Activated T-helper 17 cell treated with anti-CD3 and anti-CD28 coated beads, Interleukin-2, amount 50 U/mL, for 72 hours (primary cell): ENCODE measurements around the gene HIGD1B. TPM values are rescaled to one million over a fixed set of nuclear protein-coding genes. Genes with fewer than 3 reads are reported as not detected.
A peak's percentile ranks its signal among the peaks of the same experiment; 100 is the strongest.

ENCODE experiments used
- ATAC-seq: fragments of 150-1000 bp; cut with Tn5 transposase; replicated peaks from 2 replicates; pipeline ENCODE4 v1.10.0; 2021; ENCODE audit warnings: mild to moderate bottlenecking, moderate library complexity
- H3K27ac Mint-ChIP-seq: one replicate; pipeline ENCODE4 v1.8.0; 2022; ENCODE audit warnings: mixed read lengths
- H3K27me3 Mint-ChIP-seq: one replicate; pipeline ENCODE4 v1.8.0; 2022; ENCODE audit warnings: mixed read lengths
- H3K36me3 Mint-ChIP-seq: one replicate; pipeline ENCODE4 v1.8.0; 2022; ENCODE audit warnings: low read depth, mild to moderate bottlenecking, mixed read lengths
- H3K4me1 Mint-ChIP-seq: one replicate; pipeline ENCODE4 v1.8.0; 2022; ENCODE audit warnings: mixed read lengths
- H3K4me3 Mint-ChIP-seq: one replicate; pipeline ENCODE4 v1.8.0; 2022; ENCODE audit warnings: mild to moderate bottlenecking, mixed read lengths
- H3K9me3 Mint-ChIP-seq: one replicate; pipeline ENCODE4 v1.8.0; 2022; ENCODE audit warnings: mixed read lengths
- total RNA-seq, 2 donors: library from RNA; stranded (reverse); gene quantifications; one replicate each; pipeline ENCODE4 v1.2.3, GENCODE V29; 2022

HIGD1B gene
- total RNA-seq, 2 donors from 2014 or later: not detected

- ATAC-seq: no peak
- Mint-ChIP-seq H3K36me3 (no peaks in the 10 kb centered on the region), H3K4me3 (no peak overlapping the region), H3K9me3 (no peaks in the 10 kb centered on the region), H3K27ac (peak overlapping the region; percentile 44), H3K4me1 (no peaks in the 10 kb centered on the region), H3K27me3 (no peaks in the 10 kb centered on the region)
Observed at GRCh38 chr17:44879376-44879775, 31.7 kb downstream of the HIGD1B start.

- H3K27me3 Mint-ChIP-seq: no peaks in the 10 kb centered on the region
- H3K36me3 Mint-ChIP-seq: no peaks in the 10 kb centered on the region
- H3K4me3 Mint-ChIP-seq: no peak overlapping the region
- ATAC-seq: no peak
- H3K27ac Mint-ChIP-seq: peak overlapping the region; percentile 44
- H3K4me1 Mint-ChIP-seq: no peaks in the 10 kb centered on the region
- no peaks in the 10 kb centered on the region for H3K9me3 Mint-ChIP-seq
Observed at GRCh38 chr17:44880062-44880461, 32.4 kb downstream of the HIGD1B start.

DNA sequence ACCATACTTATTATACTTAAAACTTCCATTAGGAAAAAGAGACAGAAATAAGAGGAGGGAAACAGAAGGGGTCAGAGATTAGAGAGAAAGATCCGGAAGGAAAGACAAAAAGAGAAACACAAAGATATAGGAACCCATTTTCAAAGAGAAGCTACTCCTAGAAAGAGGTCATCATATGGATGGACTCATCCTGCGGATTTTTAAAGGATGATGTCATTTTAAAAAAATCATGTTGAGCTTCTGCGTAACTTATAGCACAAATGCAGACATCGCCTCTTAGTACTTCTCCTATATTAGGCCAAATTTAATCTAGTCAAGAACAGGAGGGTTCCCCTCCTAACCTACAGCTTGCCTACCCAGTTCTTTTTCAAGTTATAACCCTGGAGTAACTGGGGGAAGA lies 33.5 kb downstream of the HIGD1B start:
- Mint-ChIP-seq H3K27me3 (no peaks in the 10 kb centered on the region), H3K4me1 (no peaks in the 10 kb centered on the region), H3K27ac (no peak overlapping the region), H3K9me3 (no peaks in the 10 kb centered on the region), H3K4me3 (no peak overlapping the region), H3K36me3 (no peaks in the 10 kb centered on the region)
- no peak for ATAC-seq

DNA sequence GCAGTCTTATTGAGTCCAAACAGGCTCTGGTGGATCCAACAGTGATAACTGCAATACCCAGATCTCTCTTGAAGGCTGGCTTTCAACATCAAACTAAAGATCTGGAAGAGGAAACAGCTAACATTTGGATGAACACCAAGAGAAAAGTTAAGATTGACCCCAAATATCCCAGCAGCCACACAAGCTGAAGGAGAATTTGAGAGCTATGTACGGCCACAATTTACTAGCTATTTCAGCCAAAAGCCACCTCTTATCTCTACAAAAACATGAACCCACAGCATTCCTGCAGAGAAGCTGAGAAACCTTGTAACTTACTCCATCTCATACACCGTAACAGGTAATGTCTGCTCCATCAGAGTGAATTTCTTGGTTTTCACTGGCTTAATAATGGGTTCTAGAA lies 37.3 kb downstream of the HIGD1B start:
- no peaks in the 10 kb centered on the region for H3K27me3 Mint-ChIP-seq
- no peak overlapping the region for H3K27ac Mint-ChIP-seq
- H3K4me3 Mint-ChIP-seq: no peak overlapping the region
- no peaks in the 10 kb centered on the region for H3K36me3 Mint-ChIP-seq
- ATAC-seq: no peak
- no peaks in the 10 kb centered on the region for H3K9me3 Mint-ChIP-seq
- H3K4me1 Mint-ChIP-seq: no peaks in the 10 kb centered on the region

GRCh38 chr17:44887016-44887415 lies 39.3 kb downstream of the HIGD1B start:
- Mint-ChIP-seq H3K4me3 (no peak overlapping the region), H3K36me3 (peaks cover 15% of the 10 kb centered on the region), H3K27ac (no peak overlapping the region), H3K9me3 (no peaks in the 10 kb centered on the region), H3K4me1 (peaks cover 4% of the 10 kb centered on the region), H3K27me3 (no peaks in the 10 kb centered on the region)
- no peak for ATAC-seq

GRCh38 chr17:44887971-44888954 lies 40.6 kb downstream of the HIGD1B start:
- H3K4me3 Mint-ChIP-seq: no peak overlapping the region
- peaks cover 4% of the 10 kb centered on the region for H3K4me1 Mint-ChIP-seq
- no peaks in the 10 kb centered on the region for H3K27me3 Mint-ChIP-seq
- H3K27ac Mint-ChIP-seq: no peak overlapping the region
- H3K9me3 Mint-ChIP-seq: no peaks in the 10 kb centered on the region
- ATAC-seq: peak; percentile 51
- peaks cover 26% of the 10 kb centered on the region for H3K36me3 Mint-ChIP-seq

DNA sequence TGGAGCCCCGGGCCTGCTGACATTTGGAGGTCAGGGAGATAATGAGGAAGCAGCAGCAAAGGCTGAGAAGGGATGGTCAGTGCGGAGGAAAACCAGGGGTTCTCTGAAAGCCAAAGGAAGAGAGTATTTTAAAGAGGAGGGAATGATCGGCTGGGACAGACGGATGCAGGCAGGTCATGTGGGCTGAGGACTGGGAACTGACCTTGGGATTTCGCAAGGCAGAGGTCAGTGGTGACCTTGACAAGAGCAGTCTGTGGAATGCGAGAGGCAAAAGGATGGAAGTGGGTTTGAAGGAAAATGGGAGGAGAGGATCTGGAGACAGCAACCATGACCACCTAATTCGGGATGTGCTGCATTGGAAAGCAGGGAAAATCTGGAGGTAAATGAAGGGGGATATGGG lies 41.3 kb downstream of the HIGD1B start:
- Mint-ChIP-seq H3K9me3 (no peaks in the 10 kb centered on the region), H3K36me3 (peaks cover 33% of the 10 kb centered on the region), H3K27ac (no peak overlapping the region), H3K4me1 (peaks cover 4% of the 10 kb centered on the region), H3K27me3 (no peaks in the 10 kb centered on the region), H3K4me3 (no peak overlapping the region)
- ATAC-seq: no peak

- no peak overlapping the region for H3K27ac Mint-ChIP-seq
- no peaks in the 10 kb centered on the region for H3K9me3 Mint-ChIP-seq
- no peaks in the 10 kb centered on the region for H3K27me3 Mint-ChIP-seq
Observed at GRCh38 chr17:44892250-44892649, 44.6 kb downstream of the HIGD1B start.

GRCh38 chr17:44894642-44895041 lies 47.0 kb downstream of the HIGD1B start:
- H3K4me1 Mint-ChIP-seq: peaks cover 20% of the 10 kb centered on the region
- H3K9me3 Mint-ChIP-seq: no peaks in the 10 kb centered on the region
- peaks cover 77% of the 10 kb centered on the region for H3K36me3 Mint-ChIP-seq
- no peak overlapping the region for H3K27ac Mint-ChIP-seq
- H3K4me3 Mint-ChIP-seq: no peak overlapping the region
- no peak for ATAC-seq
- H3K27me3 Mint-ChIP-seq: no peaks in the 10 kb centered on the region

More at GRCh38 chr17:44892250-44892649, 44.6 kb downstream of the HIGD1B start:
- Mint-ChIP-seq H3K4me3 (no peak overlapping the region), H3K36me3 (peaks cover 62% of the 10 kb centered on the region), H3K4me1 (peaks cover 13% of the 10 kb centered on the region)
- no peak for ATAC-seq

GRCh38 chr17:44898768-44899073 lies 51.0 kb downstream of the HIGD1B start:
- no peaks in the 10 kb centered on the region for H3K27me3 Mint-ChIP-seq
- H3K27ac Mint-ChIP-seq: peak overlapping the region; percentile 100
- no peak for ATAC-seq
- H3K4me1 Mint-ChIP-seq: peaks cover 15% of the 10 kb centered on the region
- H3K4me3 Mint-ChIP-seq: peak overlapping the region; percentile 88
- peaks cover 49% of the 10 kb centered on the region for H3K36me3 Mint-ChIP-seq
- H3K9me3 Mint-ChIP-seq: no peaks in the 10 kb centered on the region

DNA sequence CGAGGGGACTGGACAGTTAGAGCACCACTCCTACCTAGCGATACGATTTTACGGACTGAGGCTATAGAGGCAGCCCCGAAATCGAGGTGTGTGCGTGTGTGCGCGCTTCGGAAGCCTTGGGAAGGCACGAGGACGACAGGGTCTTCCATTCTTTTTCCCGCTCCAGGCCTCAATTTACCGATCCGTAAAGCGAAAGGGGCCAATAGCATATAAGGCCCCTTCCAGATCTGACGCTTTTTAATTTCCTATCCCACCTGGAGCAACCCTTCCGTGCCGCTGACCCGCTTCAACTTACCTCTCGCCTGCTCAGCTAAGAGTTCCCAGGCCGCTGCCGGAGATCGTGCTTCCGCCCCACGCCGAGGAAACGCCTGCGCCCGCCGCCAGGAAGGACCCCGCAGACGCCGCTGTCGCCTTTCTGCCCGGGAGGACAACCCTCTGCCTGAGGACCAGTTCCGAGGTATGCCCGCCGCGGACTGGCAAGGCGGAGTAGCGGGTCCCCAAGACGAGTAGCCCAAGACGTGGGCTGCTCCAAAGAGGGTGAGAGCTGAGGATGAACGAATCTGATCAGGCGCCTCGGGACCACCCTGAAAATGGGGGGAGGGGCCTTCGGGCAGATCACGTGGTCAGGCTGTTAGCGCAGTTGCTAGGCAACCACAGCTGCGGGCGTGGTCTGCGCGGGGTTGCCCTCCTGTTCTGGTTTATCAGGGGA lies 51.5 kb downstream of the HIGD1B start, which contains the start of gene EFTUD2:
TSS of gene EFTUD2 (minus strand) at position 372 of the 709 bp plus-strand sequence. CDS start 4,924 bp downstream, outside the sequence.
- peak; percentile 94 for ATAC-seq
- H3K9me3 Mint-ChIP-seq: no peaks in the 10 kb centered on the region

More for the DNA sequence above, 51.5 kb downstream of the HIGD1B start, which contains the start of gene EFTUD2:
- peak within 1 kb of the TSS; percentile 88 for H3K4me3 Mint-ChIP-seq
- peaks cover 44% of the 10 kb centered on the region for H3K36me3 Mint-ChIP-seq
- peak within 1 kb of the TSS; percentile 100 for H3K27ac Mint-ChIP-seq
- no peaks in the 10 kb centered on the region for H3K27me3 Mint-ChIP-seq
- peaks cover 15% of the 10 kb centered on the region for H3K4me1 Mint-ChIP-seq

Other genes with a start within 250 kb of the HIGD1B start
- under 1 TPM in 1 of 2 donors, not detected in 1; 0.58 TPM for gene MEIOC, start 191.4 kb upstream of the HIGD1B start, total RNA-seq
- gene CCDC43, start 158.1 kb upstream of the HIGD1B start, total RNA-seq: 10 to 100 TPM; 24.2 to 30.0 TPM
- 10 to 100 TPM; 16.3 to 24.3 TPM for gene DBF4B, start 139.2 kb upstream of the HIGD1B start, total RNA-seq
- under 1 TPM; 0.13 to 0.74 TPM for gene ADAM11, start 88.9 kb upstream of the HIGD1B start, total RNA-seq
- 1 to 10 TPM; 2.4 to 3.4 TPM for gene GJC1, start 17.6 kb upstream of the HIGD1B start, total RNA-seq
- gene EFTUD2, start 51.6 kb downstream of the HIGD1B start, total RNA-seq: 100 to 1,000 TPM; 105 to 215 TPM
- gene GFAP, start 67.6 kb downstream of the HIGD1B start, total RNA-seq: not detected
- 10 to 100 TPM; 37.7 to 51.5 TPM for gene KIF18B, start 99.9 kb downstream of the HIGD1B start, total RNA-seq
- gene C1QL1, start 120.4 kb downstream of the HIGD1B start, total RNA-seq: under 1 TPM; 0.32 to 0.34 TPM
- 10 to 100 TPM; 36.5 to 36.6 TPM for gene DCAKD, start 203.7 kb downstream of the HIGD1B start, total RNA-seq
- 100 to 1,000 TPM; 101 to 120 TPM for gene NMT1, start 213.4 kb downstream of the HIGD1B start, total RNA-seq